ENCODE results near the gene MEMO1. TPM values are rescaled to one million over a fixed set of nuclear protein-coding genes. Genes with fewer than 3 reads are reported as not detected.

The MEMO1 gene
- total and polyA plus RNA-seq, 2 donors from 2014 or later: 22.2 to 28.6 TPM

DNA sequence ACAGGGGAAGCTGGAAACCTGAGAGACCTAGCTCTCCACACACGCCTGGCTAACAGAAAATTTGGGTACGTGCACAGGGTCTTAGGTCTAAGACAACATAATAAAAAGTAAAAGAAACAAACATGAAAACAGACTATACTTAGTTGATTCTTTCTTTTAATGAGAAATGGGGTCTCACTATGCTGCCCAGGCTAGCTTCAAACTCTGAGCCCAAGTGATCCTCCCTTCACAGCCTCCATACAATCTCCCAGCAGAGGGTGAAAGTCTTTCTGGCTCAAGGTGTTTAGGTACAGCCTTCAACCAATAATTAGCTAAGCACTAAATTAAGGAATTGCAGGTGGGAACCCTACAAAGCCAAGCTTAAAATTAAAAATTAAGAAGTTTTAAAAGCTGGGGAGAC, 116.2 kb downstream of the MEMO1 start:
- Histone ChIP-seq H3K27ac (ENCODE audit: low read depth in 2 of 2, low read length in 2 of 2) (no peak overlapping the region), H3K36me3 (ENCODE audit: control insufficient read depth in 2 of 3, insufficient read depth in 3 of 3, low read length in 3 of 3) (peaks cover 0 to 2% (median 0%) of the 10 kb centered on the region in 3 donors), H3K9ac (ENCODE audit: low read length in 3 of 3) (no peak overlapping the region), H3K4me3 (ENCODE audit: low read length in 3 of 3) (no peak overlapping the region), H3K27me3 (ENCODE audit: control insufficient read depth, insufficient read depth, low read length) (no peaks in the 10 kb centered on the region), H3K9me3 (ENCODE audit: control insufficient read depth in 2 of 3, insufficient read depth in 1 of 3, low read length in 3 of 3) (peaks cover 0 to 7% (median 3%) of the 10 kb centered on the region in 3 donors), H3K4me1 (ENCODE audit: control insufficient read depth in 2 of 3, insufficient read depth in 2 of 3, low read depth in 1 of 3, low read length in 3 of 3) (no peaks in the 10 kb centered on the region)
- no peak for DNase-seq
- intact Hi-C loops (cut with DNase I): no loop called here
- TF ChIP-seq, protein P1, sequence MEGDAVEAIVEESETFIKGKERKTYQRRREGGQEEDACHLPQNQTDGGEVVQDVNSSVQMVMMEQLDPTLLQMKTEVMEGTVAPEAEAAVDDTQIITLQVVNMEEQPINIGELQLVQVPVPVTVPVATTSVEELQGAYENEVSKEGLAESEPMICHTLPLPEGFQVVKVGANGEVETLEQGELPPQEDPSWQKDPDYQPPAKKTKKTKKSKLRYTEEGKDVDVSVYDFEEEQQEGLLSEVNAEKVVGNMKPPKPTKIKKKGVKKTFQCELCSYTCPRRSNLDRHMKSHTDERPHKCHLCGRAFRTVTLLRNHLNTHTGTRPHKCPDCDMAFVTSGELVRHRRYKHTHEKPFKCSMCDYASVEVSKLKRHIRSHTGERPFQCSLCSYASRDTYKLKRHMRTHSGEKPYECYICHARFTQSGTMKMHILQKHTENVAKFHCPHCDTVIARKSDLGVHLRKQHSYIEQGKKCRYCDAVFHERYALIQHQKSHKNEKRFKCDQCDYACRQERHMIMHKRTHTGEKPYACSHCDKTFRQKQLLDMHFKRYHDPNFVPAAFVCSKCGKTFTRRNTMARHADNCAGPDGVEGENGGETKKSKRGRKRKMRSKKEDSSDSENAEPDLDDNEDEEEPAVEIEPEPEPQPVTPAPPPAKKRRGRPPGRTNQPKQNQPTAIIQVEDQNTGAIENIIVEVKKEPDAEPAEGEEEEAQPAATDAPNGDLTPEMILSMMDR (IDR thresholded peaks at IDR 0.05; ENCODE audit: borderline replicate concordance, extremely low read depth, insufficient read depth): no peak
- no peak for FAIRE-seq

DNA sequence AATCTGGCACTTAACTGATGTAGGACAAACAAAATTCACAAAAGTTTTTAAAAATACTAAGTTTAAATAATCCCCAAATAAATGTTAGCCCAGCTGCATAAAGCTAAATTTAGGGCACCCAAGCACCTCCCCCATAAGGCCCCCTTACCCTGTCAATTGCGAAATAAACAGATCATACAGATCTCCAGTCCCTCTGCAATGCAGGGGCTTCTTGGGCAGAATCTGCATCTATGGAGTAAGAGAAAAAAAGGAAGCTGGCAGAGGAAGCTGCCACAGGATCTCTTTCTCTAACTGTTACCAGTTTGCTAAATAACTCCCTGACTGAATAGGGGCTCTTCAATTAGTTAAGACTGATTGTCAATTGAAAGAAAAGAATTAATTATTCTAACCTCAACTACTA, 117.7 kb downstream of the MEMO1 start:
- DNase-seq (no peak), FAIRE-seq (no peak)
- Histone ChIP-seq H3K36me3 (ENCODE audit: control insufficient read depth in 2 of 3, insufficient read depth in 3 of 3, low read length in 3 of 3) (no peaks in the 10 kb centered on the region), H3K4me1 (ENCODE audit: control insufficient read depth in 2 of 3, insufficient read depth in 2 of 3, low read depth in 1 of 3, low read length in 3 of 3) (no peaks in the 10 kb centered on the region), H3K27me3 (ENCODE audit: control insufficient read depth, insufficient read depth, low read length) (no peaks in the 10 kb centered on the region), H3K9ac (ENCODE audit: low read length in 3 of 3) (no peak overlapping the region), H3K9me3 (ENCODE audit: control insufficient read depth in 2 of 3, insufficient read depth in 1 of 3, low read length in 3 of 3) (peaks cover 0 to 7% (median 0%) of the 10 kb centered on the region in 3 donors), H3K27ac (ENCODE audit: low read depth in 2 of 2, low read length in 2 of 2) (no peak overlapping the region), H3K4me3 (ENCODE audit: low read length in 3 of 3) (no peak overlapping the region)
- TF ChIP-seq, protein P1 (IDR thresholded peaks at IDR 0.05; ENCODE audit: borderline replicate concordance, extremely low read depth, insufficient read depth): no peak
- intact Hi-C loops (cut with DNase I): no loop called here

DNA sequence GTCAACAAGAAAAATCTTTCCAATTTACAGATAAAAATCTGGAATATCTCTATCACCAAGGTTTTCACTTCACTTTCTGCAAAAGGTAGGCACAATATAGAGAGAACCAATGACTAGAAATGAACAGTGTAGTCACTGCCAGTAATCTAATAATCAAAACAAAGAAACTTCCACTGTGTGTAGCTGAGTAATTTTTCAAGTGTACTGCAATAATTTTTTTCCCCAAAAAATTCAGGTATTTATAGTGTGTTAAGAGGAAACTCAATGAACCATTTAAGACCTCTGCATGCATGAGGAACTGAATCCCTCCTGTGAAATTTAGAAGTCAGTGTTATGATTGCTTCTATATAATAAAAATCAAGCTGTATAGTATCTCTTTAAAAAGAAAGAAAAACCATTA, 121.8 kb downstream of the MEMO1 start:
- H3K27ac ChIP-seq (ENCODE audit: low read depth in 2 of 2, low read length in 2 of 2): no peak overlapping the region
- intact Hi-C loops (cut with DNase I): no loop called here
- no peak overlapping the region for H3K9ac ChIP-seq (ENCODE audit: low read length in 3 of 3)
- TF ChIP-seq, protein P1 (IDR thresholded peaks at IDR 0.05; ENCODE audit: borderline replicate concordance, extremely low read depth, insufficient read depth): no peak
- H3K27me3 ChIP-seq (ENCODE audit: control insufficient read depth, insufficient read depth, low read length): no peaks in the 10 kb centered on the region
- no peaks in the 10 kb centered on the region for H3K36me3 ChIP-seq (ENCODE audit: control insufficient read depth in 2 of 3, insufficient read depth in 3 of 3, low read length in 3 of 3)
- H3K4me1 ChIP-seq (ENCODE audit: control insufficient read depth in 2 of 3, insufficient read depth in 2 of 3, low read depth in 1 of 3, low read length in 3 of 3): no peaks in the 10 kb centered on the region
- H3K4me3 ChIP-seq (ENCODE audit: low read length in 3 of 3): no peak overlapping the region
- no peaks in the 10 kb centered on the region for H3K9me3 ChIP-seq (ENCODE audit: control insufficient read depth in 2 of 3, insufficient read depth in 1 of 3, low read length in 3 of 3)
- DNase-seq: no peak
- no peak for FAIRE-seq

DNA sequence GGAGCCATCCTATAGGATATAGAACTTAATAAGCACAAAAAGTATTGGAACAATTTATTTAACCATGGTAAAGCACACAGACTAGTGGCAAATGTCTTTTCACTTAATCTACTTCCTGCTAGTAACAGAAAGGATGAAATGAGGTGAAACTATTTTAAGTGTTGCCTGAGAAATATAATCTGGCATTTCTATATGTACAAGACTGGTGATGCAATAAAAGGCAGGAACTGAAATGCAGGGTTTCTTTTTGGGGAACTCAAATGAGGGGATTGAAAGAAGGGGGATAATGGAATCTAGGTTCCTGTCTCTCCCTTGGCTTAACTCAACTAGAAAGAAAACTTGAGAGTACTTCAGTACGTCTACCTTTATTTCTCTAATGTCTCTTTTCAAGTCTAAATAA, 122.3 kb downstream of the MEMO1 start:
- Histone ChIP-seq H3K9me3 (ENCODE audit: control insufficient read depth in 2 of 3, insufficient read depth in 1 of 3, low read length in 3 of 3) (no peaks in the 10 kb centered on the region), H3K4me1 (ENCODE audit: control insufficient read depth in 2 of 3, insufficient read depth in 2 of 3, low read depth in 1 of 3, low read length in 3 of 3) (no peaks in the 10 kb centered on the region), H3K36me3 (ENCODE audit: control insufficient read depth in 2 of 3, insufficient read depth in 3 of 3, low read length in 3 of 3) (no peaks in the 10 kb centered on the region), H3K27ac (ENCODE audit: low read depth in 2 of 2, low read length in 2 of 2) (no peak overlapping the region), H3K4me3 (ENCODE audit: low read length in 3 of 3) (no peak overlapping the region), H3K9ac (ENCODE audit: low read length in 3 of 3) (no peak overlapping the region), H3K27me3 (ENCODE audit: control insufficient read depth, insufficient read depth, low read length) (no peaks in the 10 kb centered on the region)
- TF ChIP-seq, protein P1 (IDR thresholded peaks at IDR 0.05; ENCODE audit: borderline replicate concordance, extremely low read depth, insufficient read depth): no peak
- FAIRE-seq: no peak
- DNase-seq: no peak
- intact Hi-C loops (cut with DNase I): no loop called here
